ENCODE results near the gene IRS2. TPM values are rescaled to one million over a fixed set of nuclear protein-coding genes. Genes with fewer than 3 reads are reported as not detected.

The IRS2 gene
- total and polyA plus RNA-seq, 2 of the 8 experiments (the other 6 are each of a cell fraction or from before 2014, with no cell fraction given), result 2.6 to 17.0 TPM

DNA sequence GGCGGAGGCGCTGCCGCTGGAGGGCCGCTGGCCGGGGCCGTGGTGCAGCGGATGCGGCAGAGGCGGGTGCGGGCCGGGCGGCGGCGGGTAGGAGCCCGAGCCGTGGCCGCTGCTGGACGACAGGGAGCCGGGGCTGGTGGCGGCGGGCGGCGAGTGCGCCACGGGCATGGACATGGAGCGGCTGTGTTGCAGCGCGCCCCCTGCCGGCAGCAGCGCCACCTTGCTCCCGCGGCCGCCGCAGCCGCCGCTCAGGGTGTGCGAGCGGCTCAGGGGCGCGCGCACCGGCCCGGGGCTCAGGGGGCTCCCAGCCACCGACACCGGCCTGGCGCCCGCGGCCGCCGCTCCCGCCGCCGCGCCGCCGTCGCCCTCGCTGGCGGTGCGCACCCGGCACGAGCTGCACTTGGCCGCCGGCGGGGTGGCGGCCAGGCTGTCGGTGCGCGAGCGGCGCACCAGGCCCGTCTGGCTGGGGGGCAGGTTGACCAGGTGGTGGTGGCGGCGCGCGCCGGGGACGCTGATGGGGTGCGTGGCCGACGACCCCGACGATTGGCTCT, 1.7 kb downstream of the IRS2 start (continued):
- TF ChIP-seq CHD7 (IDR thresholded peaks at IDR 0.05; ENCODE audit: insufficient replicate concordance, low read length) (no peak), BCL11A (IDR thresholded peaks at IDR 0.05; ENCODE audit: low read depth in 2 of 2, low read length in 2 of 2) (no peak), CHD2 (IDR thresholded peaks at IDR 0.05; ENCODE audit: low read length) (no peak), SP1 (IDR thresholded peaks at IDR 0.05; ENCODE audit: low read depth, low read length) (no peak), YY1 (IDR thresholded peaks at IDR 0.05; ENCODE audit: low read depth, low read length) (no peak), SP2 (IDR thresholded peaks at IDR 0.05; ENCODE audit: low read length) (no peak), SIN3A (conservative IDR thresholded peaks at IDR 0.05 in 1 of 2, IDR thresholded peaks at IDR 0.05 in 1 of 2; ENCODE audit: low read depth in 1 of 2, low read length in 2 of 2) (no peak), SP4 (IDR thresholded peaks at IDR 0.05; ENCODE audit: low read length) (no peak), ASH2L (IDR thresholded peaks at IDR 0.05; ENCODE audit: low read length) (no peak), TBP (IDR thresholded peaks at IDR 0.05; ENCODE audit: low read depth, low read length) (no peak; the same call in 1 of the 2 replicates)
- TF ChIP-seq, protein P1, sequence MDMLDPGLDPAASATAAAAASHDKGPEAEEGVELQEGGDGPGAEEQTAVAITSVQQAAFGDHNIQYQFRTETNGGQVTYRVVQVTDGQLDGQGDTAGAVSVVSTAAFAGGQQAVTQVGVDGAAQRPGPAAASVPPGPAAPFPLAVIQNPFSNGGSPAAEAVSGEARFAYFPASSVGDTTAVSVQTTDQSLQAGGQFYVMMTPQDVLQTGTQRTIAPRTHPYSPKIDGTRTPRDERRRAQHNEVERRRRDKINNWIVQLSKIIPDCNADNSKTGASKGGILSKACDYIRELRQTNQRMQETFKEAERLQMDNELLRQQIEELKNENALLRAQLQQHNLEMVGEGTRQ (IDR thresholded peaks at IDR 0.05; ENCODE audit: low read length), result no peak

Measured in H1 (cell line).